Measurements from ENCODE around the gene GNAL.

GNAL gene

GRCh38 chr18:11750581-11751310 is 61.7 kb downstream of the GNAL start:
- in situ Hi-C loops (cut with MboI; ENCODE audit: low sequenced_read_pairs, unreplicated experiment) = no loop called here

GRCh38 chr18:11751341-11752115 is 62.5 kb downstream of the GNAL start:
- peak; percentile 37 for DNase-seq (ENCODE audit: low spot score)
- in situ Hi-C loops (cut with MboI; ENCODE audit: low sequenced_read_pairs, unreplicated experiment) = no loop called here

More at GRCh38 chr18:11750581-11751310, 61.7 kb downstream of the GNAL start:
- TF ChIP-seq CTCF (IDR thresholded peaks at IDR 0.05; ENCODE audit: borderline replicate concordance, control extremely low read depth, extremely low read depth, insufficient read depth, missing control alignments) = no peak
- peak; percentile 37 for DNase-seq (ENCODE audit: low spot score)

GRCh38 chr18:11752116-11752911 is 63.2 kb downstream of the GNAL start:
- TF ChIP-seq CTCF (IDR thresholded peaks at IDR 0.05; ENCODE audit: borderline replicate concordance, control extremely low read depth, extremely low read depth, insufficient read depth, missing control alignments) = no peak
- in situ Hi-C loops (cut with MboI; ENCODE audit: low sequenced_read_pairs, unreplicated experiment) = no loop called here
- DNase-seq (ENCODE audit: low spot score) = peak; percentile 59

More at GRCh38 chr18:11751341-11752115, 62.5 kb downstream of the GNAL start:
- TF ChIP-seq CTCF (IDR thresholded peaks at IDR 0.05; ENCODE audit: borderline replicate concordance, control extremely low read depth, extremely low read depth, insufficient read depth, missing control alignments) = no peak

GRCh38 chr18:11754979-11755378 is 65.9 kb downstream of the GNAL start:
- in situ Hi-C loops (cut with MboI; ENCODE audit: low sequenced_read_pairs, unreplicated experiment) = no loop called here
- no peak for TF ChIP-seq CTCF (IDR thresholded peaks at IDR 0.05; ENCODE audit: borderline replicate concordance, control extremely low read depth, extremely low read depth, insufficient read depth, missing control alignments)
- no peak for DNase-seq (ENCODE audit: low spot score)

- no peak for DNase-seq (ENCODE audit: low spot score)
- in situ Hi-C loops (cut with MboI; ENCODE audit: low sequenced_read_pairs, unreplicated experiment) = no loop called here
- TF ChIP-seq CTCF (IDR thresholded peaks at IDR 0.05; ENCODE audit: borderline replicate concordance, control extremely low read depth, extremely low read depth, insufficient read depth, missing control alignments) = no peak
Measured at GRCh38 chr18:11757084-11757590, 68.1 kb downstream of the GNAL start.

GRCh38 chr18:11759456-11759855 is 70.4 kb downstream of the GNAL start:
- TF ChIP-seq CTCF (IDR thresholded peaks at IDR 0.05; ENCODE audit: borderline replicate concordance, control extremely low read depth, extremely low read depth, insufficient read depth, missing control alignments) = no peak
- DNase-seq (ENCODE audit: low spot score) = no peak
- in situ Hi-C loops (cut with MboI; ENCODE audit: low sequenced_read_pairs, unreplicated experiment) = no loop called here
